AG10803 (cell line): ENCODE data around the gene MACROH2A1.

Experiments used
- DNase-seq: peaks from one replicate; pipeline ENCODE4 v3.0.0; 2010; ENCODE audit warnings: low read depth
- H3K4me3 ChIP-seq: 2 replicates; pipeline ENCODE4 v1.5.1; 2011; ENCODE audit warnings: mild to moderate bottlenecking, low read length, control low read depth
- TF ChIP-seq, protein P1 (sequence below): conservative IDR thresholded peaks from 2 replicates; pipeline ENCODE4 v1.5.1; 2011; ENCODE audit warnings: mild to moderate bottlenecking, low read length, control low read depth, inconsistent platforms

MACROH2A1 gene

GRCh38 chr5:135417083-135417482 lies 18.1 kb upstream of the MACROH2A1 start:
- TF ChIP-seq, protein P1, sequence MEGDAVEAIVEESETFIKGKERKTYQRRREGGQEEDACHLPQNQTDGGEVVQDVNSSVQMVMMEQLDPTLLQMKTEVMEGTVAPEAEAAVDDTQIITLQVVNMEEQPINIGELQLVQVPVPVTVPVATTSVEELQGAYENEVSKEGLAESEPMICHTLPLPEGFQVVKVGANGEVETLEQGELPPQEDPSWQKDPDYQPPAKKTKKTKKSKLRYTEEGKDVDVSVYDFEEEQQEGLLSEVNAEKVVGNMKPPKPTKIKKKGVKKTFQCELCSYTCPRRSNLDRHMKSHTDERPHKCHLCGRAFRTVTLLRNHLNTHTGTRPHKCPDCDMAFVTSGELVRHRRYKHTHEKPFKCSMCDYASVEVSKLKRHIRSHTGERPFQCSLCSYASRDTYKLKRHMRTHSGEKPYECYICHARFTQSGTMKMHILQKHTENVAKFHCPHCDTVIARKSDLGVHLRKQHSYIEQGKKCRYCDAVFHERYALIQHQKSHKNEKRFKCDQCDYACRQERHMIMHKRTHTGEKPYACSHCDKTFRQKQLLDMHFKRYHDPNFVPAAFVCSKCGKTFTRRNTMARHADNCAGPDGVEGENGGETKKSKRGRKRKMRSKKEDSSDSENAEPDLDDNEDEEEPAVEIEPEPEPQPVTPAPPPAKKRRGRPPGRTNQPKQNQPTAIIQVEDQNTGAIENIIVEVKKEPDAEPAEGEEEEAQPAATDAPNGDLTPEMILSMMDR: no peak
- DNase-seq: no peak
- H3K4me3 ChIP-seq: no peak overlapping the region

GRCh38 chr5:135405082-135405481 lies 6.1 kb upstream of the MACROH2A1 start:
- H3K4me3 ChIP-seq: no peak overlapping the region
- no peak for DNase-seq
- TF ChIP-seq, protein P1: no peak

- DNase-seq: no peak
- no peak overlapping the region for H3K4me3 ChIP-seq
- TF ChIP-seq, protein P1: no peak
These were observed 3.0 kb upstream of the MACROH2A1 start for GRCh38 chr5:135402031-135402430.

GRCh38 chr5:135400866-135401265 lies 1.8 kb upstream of the MACROH2A1 start:
- TF ChIP-seq, protein P1: no peak
- H3K4me3 ChIP-seq: no peak overlapping the region
- DNase-seq: no peak

DNA sequence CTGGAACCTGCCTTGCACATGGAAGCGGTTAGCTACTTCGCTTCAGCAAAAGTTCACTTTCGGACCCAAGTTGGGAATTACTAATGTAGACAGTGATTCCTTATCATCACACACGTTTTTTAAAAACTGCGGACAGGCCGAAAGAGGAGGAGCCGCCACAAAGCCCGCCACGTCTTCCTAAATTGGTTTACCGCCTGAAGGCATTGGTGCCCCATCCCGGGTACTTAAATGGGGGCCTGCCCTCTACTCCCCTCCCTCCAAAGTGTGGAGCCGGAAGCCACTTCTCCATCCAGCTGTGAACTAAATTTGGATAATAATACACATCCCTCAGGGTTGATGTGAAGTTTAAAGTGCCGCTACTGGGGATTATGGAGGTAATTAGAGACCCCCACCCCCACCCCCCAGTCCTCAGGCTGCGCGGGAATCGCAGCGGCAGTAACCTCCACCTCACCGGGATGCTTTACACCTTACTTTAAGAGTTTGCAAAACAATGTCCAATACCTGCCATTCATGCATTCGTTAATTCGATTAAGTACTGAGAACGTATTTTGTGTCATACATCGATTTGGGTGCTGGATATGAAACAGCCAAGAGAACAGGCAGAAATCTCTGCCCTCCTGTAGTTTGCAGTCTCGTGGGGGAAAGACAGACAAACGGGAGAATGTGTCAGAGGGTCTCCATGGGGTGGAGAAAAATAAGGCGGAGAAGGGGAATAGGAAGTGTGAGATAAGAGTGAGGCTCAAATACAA lies 937 bp upstream of the MACROH2A1 start:
- DNase-seq: no peak
- TF ChIP-seq, protein P1: no peak
- H3K4me3 ChIP-seq: peak overlapping the region; percentile 87

GRCh38 chr5:135398160-135398854 lies 724 bp downstream of the MACROH2A1 start:
- H3K4me3 ChIP-seq: peak overlapping the region; percentile 71
- peak; percentile 38 for DNase-seq
- TF ChIP-seq, protein P1: no peak

GRCh38 chr5:135397084-135397483 lies 1.9 kb downstream of the MACROH2A1 start:
- DNase-seq: no peak
- no peak overlapping the region for H3K4me3 ChIP-seq
- TF ChIP-seq, protein P1: no peak
